Heart left ventricle (tissue), 16 donors: ENCODE measurements around the gene CRISP3. TPM values are rescaled to one million over a fixed set of nuclear protein-coding genes. Genes with fewer than 3 reads are reported as not detected.

Source experiments
- ATAC-seq, 4 donors: fragments of 200-7000 bp; cut with Tn5 transposase; one replicate each; pipeline ENCODE4 v1.9.1; 2020 to 2022; ENCODE audit warnings: moderate library complexity in 4 of 4, mild to moderate bottlenecking in 3 of 4, moderate number of reproducible peaks in 1 of 4
- DNase-seq, 5 donors: peaks; one replicate each; pipeline ENCODE4 v3.0.0-alpha.2; 2020
- H3K27ac ChIP-seq, 12 donors: fragments of 200-600 bp; sonication (generic) in 4 of 12; one replicate each; pipeline versions ENCODE4 v1.5.0 to v1.8.0; 2016 to 2022; ENCODE audit warnings: mild to moderate bottlenecking in 2 of 12
- H3K27me3 ChIP-seq, 9 donors: fragments of 200-600 bp; sonication (generic) in 2 of 9; one replicate each; pipeline versions ENCODE4 v1.5.1 to v1.8.0; 2016 to 2022; ENCODE audit warnings: mild to moderate bottlenecking in 3 of 9
- H3K36me3 ChIP-seq, 9 donors: fragments of 200-600 bp; sonication (generic) in 2 of 9; one replicate each; pipeline versions ENCODE4 v1.5.0 to v1.8.0; 2018 to 2022; ENCODE audit warnings: mild to moderate bottlenecking in 2 of 9
- H3K4me1 ChIP-seq, 12 donors: fragments of 200-600 bp; sonication (generic) in 4 of 12; one replicate each; pipeline versions ENCODE4 v1.5.0 to v1.8.0; 2016 to 2022; ENCODE audit warnings: mild to moderate bottlenecking in 3 of 12
- H3K4me3 ChIP-seq, 12 donors: fragments of 200-600 bp; sonication (generic) in 4 of 12; one replicate each; pipeline versions ENCODE4 v1.5.0 to v1.8.0; 2017 to 2022; ENCODE audit warnings: mild to moderate bottlenecking in 9 of 12, moderate library complexity in 4 of 12
- H3K9me3 ChIP-seq, 12 donors: fragments of 200-600 bp; sonication (generic) in 4 of 12; one replicate each; pipeline versions ENCODE4 v1.5.0 to v1.8.0; 2016 to 2022; ENCODE audit warnings: mild to moderate bottlenecking in 1 of 12
- POLR2A ChIP-seq, 2 donors: fragments of 450-650 bp; IDR thresholded peaks; one replicate each; pipeline ENCODE4 v1.6.1; 2017; ENCODE audit warnings: antibody characterized with exemption in 2 of 2, mild to moderate bottlenecking in 2 of 2, moderate library complexity in 2 of 2
- WGBS, 4 donors: extraction: QIAGEN DNeasy Blood & Tissue Kit in 2 of 4; methylation state at CpG; one replicate each; pipeline versions ENCODE4 v1.1.5 to v1.1.7; 2013 to 2018; 5-methylcytosine and 5-hydroxymethylcytosine counted together
- intact Hi-C, 10 donors: fragments of 100-400 bp; cut with DNase I; formaldehyde crosslinking; loops; one replicate each; pipeline versions ENCODE4 v1.11.1 to v1.14.2; 2022
- polyA plus RNA-seq, 2 donors: library from polyadenylated mRNA; stranded (reverse); fragments of 200-250 nt; gene quantifications; one replicate each; pipeline ENCODE4 v1.2.3, GENCODE V29; 2013
- total RNA-seq, 9 donors: library from RNA; depleted of rRNA in 2 of 9; stranded (reverse); fragments of >200 nt in 2 of 9; fragmentation: NEBNext Ultra II Directional in 3 of 9; extraction: Animal tissue kit (Norgen Biotek cat#: 25700) in 3 of 9; gene quantifications; one replicate each; pipeline versions ENCODE4 v1.1.0 to v1.2.4, GENCODE V29; 2016 to 2023
- TF ChIP-seq, protein P1 (sequence below), 12 donors: fragments of 200-600 bp; sonication (generic) in 4 of 12; IDR thresholded peaks; one replicate each; pipeline versions ENCODE4 v1.5.0 to v1.8.0; 2018 to 2022; ENCODE audit warnings: antibody characterized with exemption in 12 of 12, mild to moderate bottlenecking in 5 of 12
- donor health status: ischemic (EF 13 %, LVEDD 7.1; RV severe dilation, severe dysfunction).
- donor health status: healthy with polysubstance abuse.
- donor health status: DM: no; HTN: yes; CAD: no.
- donor health status: DM: no; HTN: no; CAD: no.
- donor health status: ischemic (EF 25% LVEDD 6.9; RV normal size, moderate dysfunction).
- donor health status: ischemic (EF 25% LVEDD 5.7; RV mildly dilated, moderate dysfunction).
- donor health status: healthy.
- donor health status: DM: yes; HTN: yes; CAD: no.
- donor health status: ischemic (EF 35%, LVEDD 5.7; RV mildly dilated, moderate dysfunction).
- donor health status: nonischemic (EF 11% LVEDD 7.7; RV severe dilation, severe dysfunction).
- donor health status: DM: yes; HTN: yes; CAD: no.
- donor health status: PGD.
- donor health status: ischemic (EF 29% LVEDD 5.4; RV normal size, mild dysfunction).
- donor health status: nonischemic (EF 23%, LVEDD 6.1; RV moderate dilation, normal function).

The CRISP3 gene
- total and polyA plus RNA-seq, 11 donors: 0.04 to 0.69 TPM; not detected in 9

DNA sequence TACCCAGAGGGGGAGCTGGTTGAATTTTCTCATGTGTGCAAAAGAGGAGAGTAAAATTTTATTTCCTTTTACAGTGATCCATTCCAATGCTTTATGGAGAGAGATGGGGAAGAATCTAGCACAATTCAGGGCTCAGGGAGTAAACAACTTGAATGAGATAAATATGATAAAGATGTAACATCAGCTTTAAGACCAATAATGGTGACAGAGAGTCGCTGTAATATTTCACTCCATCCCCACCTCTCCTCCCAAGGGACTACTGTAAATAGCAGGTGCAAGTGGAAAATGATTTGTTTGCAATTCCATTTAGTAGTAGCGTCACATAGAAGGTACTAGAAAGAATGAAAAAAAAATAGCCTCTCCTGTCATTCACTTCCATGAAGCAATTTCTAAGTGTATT lies 4.8 kb downstream of the CRISP3 start:
- Histone ChIP-seq H3K36me3 (no peaks in the 10 kb centered on the region), H3K9me3 (no peaks in the 10 kb centered on the region), H3K27me3 (no peaks in the 10 kb centered on the region), H3K4me1 (no peaks in the 10 kb centered on the region), H3K4me3 (no peak overlapping the region), H3K27ac (no peak overlapping the region)
- no peak for TF ChIP-seq POLR2A (IDR thresholded peaks at IDR 0.05)
- TF ChIP-seq, protein P1, sequence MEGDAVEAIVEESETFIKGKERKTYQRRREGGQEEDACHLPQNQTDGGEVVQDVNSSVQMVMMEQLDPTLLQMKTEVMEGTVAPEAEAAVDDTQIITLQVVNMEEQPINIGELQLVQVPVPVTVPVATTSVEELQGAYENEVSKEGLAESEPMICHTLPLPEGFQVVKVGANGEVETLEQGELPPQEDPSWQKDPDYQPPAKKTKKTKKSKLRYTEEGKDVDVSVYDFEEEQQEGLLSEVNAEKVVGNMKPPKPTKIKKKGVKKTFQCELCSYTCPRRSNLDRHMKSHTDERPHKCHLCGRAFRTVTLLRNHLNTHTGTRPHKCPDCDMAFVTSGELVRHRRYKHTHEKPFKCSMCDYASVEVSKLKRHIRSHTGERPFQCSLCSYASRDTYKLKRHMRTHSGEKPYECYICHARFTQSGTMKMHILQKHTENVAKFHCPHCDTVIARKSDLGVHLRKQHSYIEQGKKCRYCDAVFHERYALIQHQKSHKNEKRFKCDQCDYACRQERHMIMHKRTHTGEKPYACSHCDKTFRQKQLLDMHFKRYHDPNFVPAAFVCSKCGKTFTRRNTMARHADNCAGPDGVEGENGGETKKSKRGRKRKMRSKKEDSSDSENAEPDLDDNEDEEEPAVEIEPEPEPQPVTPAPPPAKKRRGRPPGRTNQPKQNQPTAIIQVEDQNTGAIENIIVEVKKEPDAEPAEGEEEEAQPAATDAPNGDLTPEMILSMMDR (IDR thresholded peaks at IDR 0.05): no peak
- WGBS, 4 donors: 70 to 78% (median 76%) methylated on average over 2 of the region's 2 CpGs
- intact Hi-C loops: no loop called here
- ATAC-seq (no peak), DNase-seq (no peak)

- no peak overlapping the region for H3K4me3 ChIP-seq
- ATAC-seq (no peak), DNase-seq (no peak)
- H3K4me1 ChIP-seq: no peaks in the 10 kb centered on the region
- H3K27me3 ChIP-seq: no peaks in the 10 kb centered on the region
- no peak overlapping the region for H3K27ac ChIP-seq
- 38 to 42% (median 41%) methylated on average over 4 of the region's 4 CpGs for WGBS, 4 donors
- H3K36me3 ChIP-seq: no peaks in the 10 kb centered on the region
- intact Hi-C loops: no loop called here
- no peaks in the 10 kb centered on the region for H3K9me3 ChIP-seq
- TF ChIP-seq, protein P1 (IDR thresholded peaks at IDR 0.05): no peak
- TF ChIP-seq POLR2A (IDR thresholded peaks at IDR 0.05): no peak
Measured at GRCh38 chr6:49736017-49736508, 8.1 kb downstream of the CRISP3 start.

- Histone ChIP-seq H3K9me3 (no peaks in the 10 kb centered on the region), H3K27me3 (no peaks in the 10 kb centered on the region), H3K27ac (no peak overlapping the region), H3K4me3 (no peak overlapping the region), H3K4me1 (no peaks in the 10 kb centered on the region), H3K36me3 (no peaks in the 10 kb centered on the region)
- WGBS, 4 donors: 39 to 88% (median 68%) methylated on average over 2 of the region's 2 CpGs
- DNase-seq (no peak), ATAC-seq (no peak)
- TF ChIP-seq, protein P1 (IDR thresholded peaks at IDR 0.05): no peak
- no peak for TF ChIP-seq POLR2A (IDR thresholded peaks at IDR 0.05)
- intact Hi-C loops: no loop called here
Measured at GRCh38 chr6:49733680-49734079, 10.5 kb downstream of the CRISP3 start.

DNA sequence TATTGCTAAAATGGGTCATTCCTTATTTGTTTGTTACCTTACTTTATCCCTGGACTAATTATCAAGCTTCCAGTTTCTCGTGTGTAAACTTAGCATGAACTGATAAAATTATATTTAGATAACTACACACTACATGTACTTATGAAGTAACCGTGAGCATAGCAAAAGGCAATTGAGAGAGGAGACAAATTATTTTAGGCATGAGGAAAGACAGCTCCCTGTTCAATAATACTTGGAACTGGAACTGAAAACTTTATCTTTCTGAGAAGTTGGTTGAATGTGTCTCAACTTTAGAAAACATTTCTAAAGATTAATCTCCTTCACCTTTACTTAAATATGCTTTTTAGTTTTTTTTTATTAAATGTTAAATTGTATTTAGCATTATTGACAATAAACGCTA lies 11.4 kb downstream of the CRISP3 start:
- ATAC-seq (no peak), DNase-seq (no peak)
- TF ChIP-seq, protein P1 (IDR thresholded peaks at IDR 0.05): no peak
- no peak for TF ChIP-seq POLR2A (IDR thresholded peaks at IDR 0.05)
- H3K4me3 ChIP-seq: no peak overlapping the region
- H3K27ac ChIP-seq: no peak overlapping the region
- whole genome bisulfite sequencing, 4 donors: 55 to 69% (median 64%) methylated on average over 3 of the region's 3 CpGs
- no peaks in the 10 kb centered on the region for H3K4me1 ChIP-seq
- intact Hi-C loops: no loop called here
- no peaks in the 10 kb centered on the region for H3K36me3 ChIP-seq
- H3K9me3 ChIP-seq: no peaks in the 10 kb centered on the region
- no peaks in the 10 kb centered on the region for H3K27me3 ChIP-seq
